ENCODE data around the gene TUBD1.

The TUBD1 gene

GRCh38 chr17:59825533-59826322 is 67.0 kb downstream of the TUBD1 start:
- H3K9me3 ChIP-seq (ENCODE audit: severe bottlenecking) = no peaks in the 10 kb centered on the region
- peaks cover 5% of the 10 kb centered on the region for H3K36me3 ChIP-seq
- no peak overlapping the region for H3K27ac ChIP-seq
- H3K4me3 ChIP-seq (ENCODE audit: low read depth, low read length) = no peak overlapping the region
- TF ChIP-seq, protein P1, sequence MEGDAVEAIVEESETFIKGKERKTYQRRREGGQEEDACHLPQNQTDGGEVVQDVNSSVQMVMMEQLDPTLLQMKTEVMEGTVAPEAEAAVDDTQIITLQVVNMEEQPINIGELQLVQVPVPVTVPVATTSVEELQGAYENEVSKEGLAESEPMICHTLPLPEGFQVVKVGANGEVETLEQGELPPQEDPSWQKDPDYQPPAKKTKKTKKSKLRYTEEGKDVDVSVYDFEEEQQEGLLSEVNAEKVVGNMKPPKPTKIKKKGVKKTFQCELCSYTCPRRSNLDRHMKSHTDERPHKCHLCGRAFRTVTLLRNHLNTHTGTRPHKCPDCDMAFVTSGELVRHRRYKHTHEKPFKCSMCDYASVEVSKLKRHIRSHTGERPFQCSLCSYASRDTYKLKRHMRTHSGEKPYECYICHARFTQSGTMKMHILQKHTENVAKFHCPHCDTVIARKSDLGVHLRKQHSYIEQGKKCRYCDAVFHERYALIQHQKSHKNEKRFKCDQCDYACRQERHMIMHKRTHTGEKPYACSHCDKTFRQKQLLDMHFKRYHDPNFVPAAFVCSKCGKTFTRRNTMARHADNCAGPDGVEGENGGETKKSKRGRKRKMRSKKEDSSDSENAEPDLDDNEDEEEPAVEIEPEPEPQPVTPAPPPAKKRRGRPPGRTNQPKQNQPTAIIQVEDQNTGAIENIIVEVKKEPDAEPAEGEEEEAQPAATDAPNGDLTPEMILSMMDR (IDR thresholded peaks at IDR 0.05; ENCODE audit: low read depth, low read length) = no peak
- H3K27me3 ChIP-seq (ENCODE audit: insufficient read depth, low read depth, severe bottlenecking) = no peaks in the 10 kb centered on the region
- DNase-seq = no peak

DNA sequence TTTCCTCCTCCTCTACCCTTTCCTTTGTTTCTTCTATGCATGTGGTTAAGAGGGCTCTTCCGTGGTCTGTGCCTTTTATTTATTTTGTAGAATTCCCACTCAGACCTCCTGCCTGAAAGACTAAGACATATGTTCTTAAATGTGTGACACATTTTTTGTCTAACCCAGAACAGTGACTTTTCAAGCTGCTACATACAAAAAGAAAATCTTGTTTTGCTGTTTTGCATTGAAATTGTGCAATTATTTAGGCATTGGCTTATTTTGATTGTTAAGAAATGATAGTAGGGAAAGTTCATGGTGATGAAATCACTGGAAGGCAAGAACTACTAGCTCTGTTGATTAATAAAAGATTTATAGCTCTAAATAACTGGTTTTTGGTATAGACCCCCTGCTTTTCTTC is 76.8 kb downstream of the TUBD1 start:
- H3K9me3 ChIP-seq (ENCODE audit: severe bottlenecking) = no peaks in the 10 kb centered on the region
- no peak overlapping the region for H3K4me3 ChIP-seq (ENCODE audit: low read depth, low read length)
- peaks cover 29% of the 10 kb centered on the region for H3K36me3 ChIP-seq
- no peak overlapping the region for H3K27ac ChIP-seq
- TF ChIP-seq, protein P1 (IDR thresholded peaks at IDR 0.05; ENCODE audit: low read depth, low read length) = no peak
- no peaks in the 10 kb centered on the region for H3K27me3 ChIP-seq (ENCODE audit: insufficient read depth, low read depth, severe bottlenecking)
- DNase-seq = no peak

DNA sequence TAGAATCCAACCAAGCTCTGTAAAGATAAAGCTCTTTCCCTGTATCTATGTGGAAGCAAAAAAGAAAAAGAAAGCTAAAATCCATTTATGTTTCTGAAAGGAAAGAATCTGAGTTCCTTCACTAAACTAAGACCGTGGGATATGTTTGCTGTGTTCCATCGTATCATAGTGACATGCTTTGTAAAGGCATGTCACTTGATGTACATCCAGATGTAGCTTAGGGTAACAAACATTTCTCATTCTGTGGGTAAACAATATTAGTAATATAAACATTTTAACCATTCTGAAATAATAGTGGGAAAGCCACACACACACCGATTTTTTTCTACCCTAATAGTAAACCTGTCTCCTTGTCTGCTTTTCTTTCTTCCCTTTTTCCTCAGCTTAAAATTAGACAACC is 78.1 kb downstream of the TUBD1 start:
- no peaks in the 10 kb centered on the region for H3K27me3 ChIP-seq (ENCODE audit: insufficient read depth, low read depth, severe bottlenecking)
- H3K4me3 ChIP-seq (ENCODE audit: low read depth, low read length) = no peak overlapping the region
- no peaks in the 10 kb centered on the region for H3K9me3 ChIP-seq (ENCODE audit: severe bottlenecking)
- TF ChIP-seq, protein P1 (IDR thresholded peaks at IDR 0.05; ENCODE audit: low read depth, low read length) = no peak
- H3K36me3 ChIP-seq = peaks cover 37% of the 10 kb centered on the region
- DNase-seq = no peak
- no peak overlapping the region for H3K27ac ChIP-seq

DNA sequence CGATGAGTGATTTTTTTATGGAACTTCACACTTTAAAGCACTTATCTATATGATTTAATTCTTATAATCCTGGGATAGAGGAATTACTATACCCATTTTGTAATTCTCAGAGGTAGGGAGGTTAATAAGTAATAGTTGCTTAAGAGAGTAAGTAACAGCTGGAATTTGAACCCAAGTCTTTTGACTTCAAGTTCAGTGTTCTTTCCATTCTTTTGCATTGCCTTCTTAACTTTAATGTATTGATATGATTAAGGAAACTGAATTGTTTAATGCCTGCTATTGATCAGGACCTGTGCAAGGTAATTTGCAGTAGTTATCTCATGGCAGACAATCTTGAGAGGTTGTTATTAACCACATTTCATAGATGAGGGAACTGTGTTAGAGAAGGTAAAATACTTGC is 78.5 kb downstream of the TUBD1 start:
- no peak for DNase-seq
- Histone ChIP-seq H3K9me3 (ENCODE audit: severe bottlenecking) (no peaks in the 10 kb centered on the region), H3K36me3 (peaks cover 37% of the 10 kb centered on the region), H3K27me3 (ENCODE audit: insufficient read depth, low read depth, severe bottlenecking) (no peaks in the 10 kb centered on the region), H3K27ac (no peak overlapping the region), H3K4me3 (ENCODE audit: low read depth, low read length) (no peak overlapping the region)
- TF ChIP-seq, protein P1 (IDR thresholded peaks at IDR 0.05; ENCODE audit: low read depth, low read length) = no peak

- Histone ChIP-seq H3K4me3 (ENCODE audit: low read depth, low read length) (no peak overlapping the region), H3K27me3 (ENCODE audit: insufficient read depth, low read depth, severe bottlenecking) (no peaks in the 10 kb centered on the region), H3K36me3 (peaks cover 37% of the 10 kb centered on the region), H3K9me3 (ENCODE audit: severe bottlenecking) (no peaks in the 10 kb centered on the region), H3K27ac (no peak overlapping the region)
- no peak for DNase-seq
- TF ChIP-seq, protein P1 (IDR thresholded peaks at IDR 0.05; ENCODE audit: low read depth, low read length) = no peak
These were observed 80.6 kb downstream of the TUBD1 start for GRCh38 chr17:59812139-59812538.

DNA sequence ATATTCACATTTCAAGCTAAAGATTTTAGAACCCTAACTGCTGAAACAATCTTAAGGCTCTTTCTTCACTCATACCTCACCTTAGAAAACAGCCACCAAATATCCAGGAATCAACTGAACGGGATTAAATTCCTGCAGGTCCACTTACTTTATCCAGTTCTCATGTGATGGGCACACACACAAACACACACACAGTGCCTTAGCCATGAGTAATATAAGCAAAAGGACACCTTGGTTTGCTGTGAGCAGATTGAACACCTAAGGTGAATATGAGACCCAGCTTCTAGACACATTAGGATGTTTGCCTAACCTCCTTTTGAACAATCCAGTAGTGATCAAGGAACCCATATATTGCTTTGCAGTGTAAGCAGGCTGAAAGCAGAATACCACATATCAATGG is 81.5 kb downstream of the TUBD1 start:
- H3K9me3 ChIP-seq (ENCODE audit: severe bottlenecking) = no peaks in the 10 kb centered on the region
- H3K4me3 ChIP-seq (ENCODE audit: low read depth, low read length) = no peak overlapping the region
- no peaks in the 10 kb centered on the region for H3K27me3 ChIP-seq (ENCODE audit: insufficient read depth, low read depth, severe bottlenecking)
- DNase-seq = no peak
- no peak overlapping the region for H3K27ac ChIP-seq
- H3K36me3 ChIP-seq = peaks cover 33% of the 10 kb centered on the region
- TF ChIP-seq, protein P1 (IDR thresholded peaks at IDR 0.05; ENCODE audit: low read depth, low read length) = no peak

All from WERI-Rb-1 (cell line).